HCEC 1CT (cell line): ENCODE results near the gene ABHD5.
A peak's percentile ranks its signal among the peaks of the same experiment; 100 is the strongest.
"Not testable (repeated sequence)": the region's sequence is repeated elsewhere in the genome, so short reads cannot be mapped to it uniquely, and the experiment has no call there.

Experiments
- DNase-seq: peaks from one replicate; pipeline ENCODE4 v3.0.0-alpha.2; 2017

ABHD5 gene

DNA sequence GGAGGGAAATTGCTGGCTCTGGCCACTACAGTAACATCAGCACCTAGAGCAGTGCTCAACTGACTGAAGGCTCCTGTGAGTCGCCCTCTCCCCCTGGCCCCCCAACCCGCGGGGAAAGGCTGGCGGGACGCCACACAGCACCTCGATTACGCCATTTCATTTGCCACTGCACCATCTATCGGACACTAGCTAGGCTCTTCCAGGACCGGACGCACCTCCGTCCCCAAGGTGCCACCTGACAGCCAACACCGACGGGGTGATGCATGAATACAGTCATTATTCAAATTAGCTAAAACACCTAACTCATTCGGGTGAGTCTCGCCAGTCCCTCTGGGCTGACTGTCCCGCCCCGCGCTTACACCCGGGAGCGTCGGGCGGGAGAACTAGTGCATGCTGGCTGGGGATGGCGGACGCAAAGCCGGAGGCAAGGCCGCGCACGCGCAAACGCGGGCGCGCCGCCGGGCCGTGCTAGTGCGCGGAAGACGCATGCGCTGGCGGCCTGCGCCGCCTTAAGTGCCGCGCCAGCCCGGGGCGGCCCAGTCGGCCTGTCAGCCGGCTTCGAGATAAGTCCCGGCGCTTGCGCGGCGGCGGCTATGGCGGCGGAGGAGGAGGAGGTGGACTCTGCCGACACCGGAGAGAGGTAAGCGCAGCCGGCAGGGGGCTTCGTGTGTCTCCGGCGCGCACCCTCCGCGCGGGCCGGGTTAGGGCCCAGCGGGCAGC is at the start of gene ABHD5:
Gene ABHD5, plus strand, starts transcription at position 539 of the 720 bp plus-strand sequence. Its CDS starts 55 bp downstream, at position 594.
- peak; percentile 93 for DNase-seq

DNA sequence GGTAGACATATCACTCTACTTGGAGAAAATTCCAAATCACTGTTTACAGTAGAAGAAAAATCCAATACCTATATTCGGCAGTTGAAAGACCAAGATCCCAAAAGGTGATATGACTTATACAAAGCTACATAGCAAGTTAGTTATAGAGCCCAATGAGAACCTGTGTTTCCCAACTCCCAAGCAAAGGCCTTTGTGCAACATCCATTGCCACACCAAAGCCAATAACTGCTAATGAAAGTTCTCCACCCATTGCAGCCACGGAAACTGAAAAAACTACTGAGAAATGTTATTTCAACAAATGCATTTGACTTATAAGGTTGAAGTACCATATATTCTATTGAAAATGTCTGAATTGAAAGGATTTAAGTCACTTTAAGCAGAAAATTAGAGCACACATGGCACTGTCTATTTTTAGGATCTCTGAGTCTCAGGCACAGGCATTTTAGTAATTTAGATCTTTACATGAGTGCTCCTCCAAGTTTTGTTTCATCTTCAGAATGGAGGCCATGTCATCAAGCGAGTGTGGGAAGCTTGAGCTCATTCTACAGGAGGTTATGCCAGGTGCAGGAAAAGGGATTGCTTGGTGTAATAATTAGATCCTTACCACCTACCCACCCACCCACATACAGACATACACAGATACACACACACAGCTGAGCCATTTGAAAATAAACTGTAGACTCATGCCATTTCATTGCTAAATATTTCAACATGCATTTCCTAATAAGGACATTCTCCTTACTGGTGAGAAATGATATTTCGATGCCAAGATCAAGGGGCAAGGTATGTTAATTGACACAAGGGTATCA is 49.2 kb upstream of the ABHD5 start:
- DNase-seq: peak; percentile 54

- no peak for DNase-seq
Measured at GRCh38 chr3:43644443-43644842, 46.3 kb upstream of the ABHD5 start.

DNA sequence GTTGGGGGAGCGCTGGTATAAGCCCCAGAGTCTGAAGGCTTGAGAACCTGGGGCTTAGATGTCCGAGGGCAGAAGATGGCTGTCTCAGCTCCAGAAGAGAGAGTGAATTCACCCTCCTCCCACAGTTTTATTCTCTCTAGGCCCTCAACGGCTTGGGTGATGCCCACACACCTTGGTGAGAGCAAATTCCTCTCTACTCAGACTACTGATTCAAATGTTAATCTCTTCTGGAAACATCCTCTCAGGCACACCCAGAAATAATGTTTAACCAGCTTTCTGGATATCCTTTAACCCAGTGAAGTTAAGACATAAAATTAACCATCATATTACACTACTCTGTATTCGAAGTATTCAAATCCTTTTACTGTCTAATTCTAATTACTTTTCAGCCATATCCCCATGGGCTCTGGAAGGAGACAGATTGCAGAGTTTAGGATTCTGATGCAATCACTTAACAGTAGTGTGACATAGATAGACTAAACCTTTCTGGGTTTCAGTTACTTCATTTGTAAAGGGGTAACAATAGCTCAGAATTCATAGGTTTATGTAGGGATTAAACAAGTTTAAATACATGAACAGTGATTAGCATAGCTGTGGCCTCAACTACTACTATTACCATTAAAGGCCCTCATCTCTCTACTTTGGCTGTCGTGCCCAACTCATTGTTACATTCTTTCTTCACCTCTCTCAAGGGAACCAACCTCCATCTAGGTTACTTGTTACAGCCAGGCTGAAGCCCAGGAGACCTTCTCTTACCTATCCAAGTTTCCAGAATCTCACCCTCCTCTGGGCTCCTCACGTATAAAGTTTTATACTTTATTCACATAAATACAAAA is 43.2 kb upstream of the ABHD5 start:
- DNase-seq: no peak

DNA sequence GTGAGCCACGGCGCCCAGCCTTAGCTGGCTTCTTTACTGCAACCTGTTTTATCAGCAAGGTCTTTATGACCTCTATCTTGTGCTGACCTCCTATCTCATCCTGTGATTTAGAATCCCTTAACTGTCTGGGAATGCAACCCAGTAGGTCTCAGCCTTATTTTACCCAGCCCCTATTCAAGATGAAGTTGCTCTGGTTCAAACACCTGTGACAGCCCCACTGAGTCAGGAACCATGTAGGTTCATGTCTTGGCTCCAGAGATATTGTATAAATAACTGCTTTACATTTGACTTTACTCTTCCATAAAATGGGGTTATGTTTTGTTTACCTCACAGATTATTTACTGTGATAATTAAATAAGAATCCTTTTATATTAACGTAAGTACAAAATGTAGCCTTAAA is 41.8 kb upstream of the ABHD5 start:
- no peak for DNase-seq

- no peak for DNase-seq
Measured at GRCh38 chr3:43649365-43649968, 41.3 kb upstream of the ABHD5 start.

- DNase-seq: no peak
Measured at GRCh38 chr3:43650345-43650744, 40.4 kb upstream of the ABHD5 start.

DNA sequence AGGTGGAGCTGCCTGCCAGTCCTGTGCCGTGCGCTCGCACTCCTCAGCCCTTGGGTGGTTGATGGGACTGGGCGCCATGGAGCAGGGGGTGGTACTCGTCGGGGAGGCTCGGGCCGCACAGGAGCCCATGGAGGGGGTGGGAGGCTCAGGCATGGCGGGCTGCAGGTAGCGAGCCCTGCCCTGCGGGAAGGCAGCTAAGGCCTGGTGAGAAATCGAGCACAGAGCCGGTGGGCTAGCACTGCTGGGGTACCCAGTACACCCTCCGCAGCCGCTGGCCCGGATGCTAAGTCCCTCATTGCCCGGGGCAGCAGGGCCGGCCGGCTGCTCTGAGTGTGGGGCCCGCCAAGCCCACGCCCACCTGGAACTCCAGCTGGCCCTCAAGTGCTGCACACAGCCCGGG is 34.3 kb upstream of the ABHD5 start:
- DNase-seq: not testable (repeated sequence)

DNA sequence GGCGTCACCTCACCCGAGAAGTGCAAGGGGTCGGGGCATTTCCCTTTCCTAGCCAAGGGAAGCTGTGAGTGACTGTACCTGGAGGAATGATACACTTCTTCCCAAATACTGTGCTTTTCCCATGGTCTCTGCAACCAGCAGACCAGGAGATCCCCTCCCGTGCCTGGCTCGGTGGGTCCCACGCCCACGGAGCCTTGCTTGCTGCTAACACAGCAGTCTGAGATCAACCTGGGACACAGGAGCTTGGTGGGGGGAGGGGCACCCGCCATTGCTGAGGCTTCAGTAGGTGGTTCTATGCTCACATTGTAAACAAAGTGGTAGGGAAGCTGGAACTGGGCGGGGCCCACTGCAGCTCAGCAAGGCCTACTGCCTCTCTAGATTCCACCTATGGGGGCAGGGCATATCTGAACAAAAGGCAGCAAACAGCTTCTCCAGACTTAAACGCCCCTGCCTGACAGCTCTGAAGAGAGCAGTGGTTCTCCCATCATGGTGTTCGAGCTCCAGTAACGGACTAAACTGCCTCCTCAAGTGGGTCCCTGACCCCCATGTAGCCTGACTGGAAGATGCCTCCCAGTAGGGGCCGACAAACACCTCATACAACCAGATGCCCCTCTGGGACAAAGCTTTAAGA is 31.4 kb upstream of the ABHD5 start:
- no peak for DNase-seq

DNA sequence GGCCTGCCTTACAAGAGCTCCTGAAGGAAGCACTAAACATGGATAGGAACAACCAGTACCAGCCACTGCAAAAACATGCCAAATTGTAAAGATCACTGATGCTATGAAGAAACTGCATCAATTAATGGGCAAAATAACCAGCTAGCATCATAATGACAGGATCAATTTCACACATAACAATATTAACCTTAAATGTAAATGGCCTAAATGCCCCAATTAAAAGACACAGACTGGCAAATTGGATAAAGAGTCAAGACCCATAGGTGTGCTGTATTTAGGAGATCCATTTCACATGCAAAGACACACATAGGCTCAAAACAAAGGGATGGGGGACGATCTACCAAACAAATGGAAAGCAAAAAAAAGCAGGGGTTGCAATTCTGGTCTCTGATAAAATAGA is 29.4 kb upstream of the ABHD5 start:
- not testable (repeated sequence) for DNase-seq

- DNase-seq: not testable (repeated sequence)
Measured at GRCh38 chr3:43665011-43665410, 25.7 kb upstream of the ABHD5 start.

DNA sequence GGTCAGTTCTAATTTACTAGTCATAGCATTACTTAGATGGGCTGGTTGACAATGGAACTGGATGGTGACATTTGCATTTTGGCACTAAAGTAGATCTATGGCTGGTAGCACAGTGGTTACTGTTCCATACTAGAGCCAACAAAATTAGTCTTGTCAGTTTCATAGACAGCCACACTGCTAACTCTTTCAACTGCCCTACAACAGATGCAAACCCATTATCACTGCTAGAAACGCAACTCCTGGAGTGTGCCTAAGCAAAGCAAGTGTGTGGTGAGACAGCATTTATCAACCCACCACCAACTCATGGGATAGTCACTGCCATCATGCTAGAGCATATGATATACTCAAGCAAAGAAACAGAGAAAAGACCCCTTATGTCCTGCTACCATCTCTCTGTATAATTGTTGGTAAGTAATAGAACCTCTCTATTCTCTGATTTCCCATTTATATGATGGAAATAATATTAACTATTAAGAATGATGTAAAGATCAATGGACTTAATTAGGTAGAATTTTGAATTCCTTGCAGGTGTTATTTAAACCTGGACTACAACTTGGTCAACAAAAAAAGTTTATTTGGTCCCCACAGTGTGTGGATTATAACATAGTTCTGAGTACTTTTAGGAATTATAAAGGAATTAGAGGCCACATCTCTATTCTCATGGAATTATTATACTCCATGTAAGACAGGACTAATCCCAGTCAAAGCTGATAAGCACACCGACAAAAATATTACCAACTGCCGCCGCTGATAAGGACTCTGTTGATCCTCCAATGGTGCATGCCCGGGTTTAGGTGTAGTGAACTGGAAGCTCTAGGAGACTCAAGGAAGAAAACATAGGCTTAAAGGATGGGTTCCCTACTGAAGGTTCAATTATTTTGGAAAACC is 19.9 kb upstream of the ABHD5 start:
- no peak for DNase-seq

DNA sequence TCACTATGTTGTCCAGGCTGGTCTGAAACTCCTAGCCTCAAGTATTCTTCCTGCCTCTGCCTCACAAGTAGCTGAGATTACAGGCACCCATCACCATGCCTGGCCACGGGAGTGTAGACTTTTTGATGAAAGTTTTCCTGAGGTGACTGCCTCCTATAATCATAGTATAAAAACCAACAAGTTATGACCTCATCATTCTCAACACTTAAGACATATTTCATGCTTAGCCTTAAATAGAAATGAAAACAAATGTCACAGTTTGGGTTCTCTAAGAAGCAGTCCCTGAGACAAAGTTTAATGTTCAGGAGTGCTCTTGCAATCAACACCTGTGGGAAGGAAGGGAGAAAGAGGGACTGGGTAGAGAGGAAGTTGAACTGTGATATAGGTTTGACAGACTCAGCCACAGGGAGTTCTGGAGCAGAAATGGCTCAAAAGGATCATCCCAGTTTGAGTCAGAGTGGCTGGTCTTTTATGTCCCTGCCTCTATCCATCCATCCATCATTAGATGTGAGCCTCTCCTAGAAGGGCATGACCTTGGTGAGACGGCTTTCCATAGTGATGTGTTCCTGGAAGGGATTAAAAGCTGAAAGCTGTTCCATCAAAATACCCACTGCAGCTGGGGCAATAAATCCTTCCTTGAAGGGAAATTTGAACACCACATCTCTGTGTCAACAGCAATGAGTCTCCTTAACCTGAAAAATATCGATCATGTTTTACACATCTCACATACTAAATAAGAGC is 16.2 kb upstream of the ABHD5 start:
- no peak for DNase-seq

DNA sequence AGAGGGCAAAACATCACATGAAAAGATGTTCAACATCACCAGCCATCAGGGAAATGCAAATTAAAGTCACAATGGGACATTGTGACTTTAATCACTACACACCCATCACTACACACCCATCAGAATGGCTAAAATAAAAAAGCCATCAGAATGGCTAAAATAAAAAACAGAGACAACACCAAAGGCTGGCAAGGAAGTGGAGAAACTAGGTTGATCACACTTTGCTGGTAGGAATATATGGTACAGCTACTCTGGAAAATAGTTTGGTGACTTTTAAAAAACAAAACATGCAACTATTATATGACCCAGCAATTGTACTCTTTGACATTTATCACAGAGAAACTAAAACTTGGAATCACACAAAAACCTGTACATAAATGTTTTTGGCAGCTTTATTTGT is 15.1 kb upstream of the ABHD5 start:
- DNase-seq: no peak

- DNase-seq: no peak
Measured at GRCh38 chr3:43676441-43676840, 14.3 kb upstream of the ABHD5 start.

GRCh38 chr3:43678375-43678774 is 12.4 kb upstream of the ABHD5 start:
- not testable (repeated sequence) for DNase-seq

DNA sequence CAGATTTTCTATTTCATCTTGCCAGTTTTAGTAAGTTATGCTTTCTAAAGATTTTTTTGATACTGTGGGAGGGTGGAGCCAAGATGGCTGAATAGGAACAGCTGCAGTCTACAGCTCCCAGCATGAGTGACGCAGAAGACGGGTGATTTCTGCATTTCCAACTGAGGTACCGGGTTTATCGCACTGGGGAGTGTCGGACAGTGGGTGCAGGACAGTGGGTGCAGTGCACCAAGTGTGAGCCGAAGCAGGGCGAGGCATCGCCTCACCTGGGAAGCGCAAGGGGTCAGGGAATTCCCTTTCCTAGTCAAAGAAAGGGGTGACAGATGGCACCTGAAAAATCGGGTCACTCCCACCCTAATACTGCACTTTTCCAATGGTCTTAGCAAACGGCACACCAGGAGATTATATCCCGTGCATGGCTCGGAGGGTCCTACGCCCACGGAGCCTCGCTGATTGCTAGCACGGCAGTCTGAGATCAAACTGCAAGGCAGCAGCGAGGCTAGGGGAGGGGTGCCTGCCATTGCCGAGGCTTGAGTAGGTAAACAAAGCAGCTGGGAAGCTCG is 11.8 kb upstream of the ABHD5 start:
- DNase-seq: not testable (repeated sequence)

DNA sequence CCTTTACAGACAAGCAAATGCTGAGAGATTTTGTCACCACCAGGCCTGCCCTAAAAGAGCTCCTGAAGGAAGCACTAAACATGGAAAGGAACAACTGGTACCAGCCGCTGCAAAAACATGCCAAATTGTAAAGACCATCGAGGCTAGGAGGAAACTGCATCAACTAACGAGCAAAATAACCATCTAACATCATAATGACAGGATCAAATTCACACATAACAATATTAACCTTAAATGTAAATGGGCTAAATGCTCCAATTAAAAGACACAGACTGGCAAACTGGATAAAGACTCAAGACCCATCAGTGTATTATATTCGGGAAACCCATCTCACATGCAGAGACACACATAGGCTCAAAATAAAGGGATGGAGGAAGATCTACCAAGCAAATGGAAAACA is 9.9 kb upstream of the ABHD5 start:
- DNase-seq: not testable (repeated sequence)

DNA sequence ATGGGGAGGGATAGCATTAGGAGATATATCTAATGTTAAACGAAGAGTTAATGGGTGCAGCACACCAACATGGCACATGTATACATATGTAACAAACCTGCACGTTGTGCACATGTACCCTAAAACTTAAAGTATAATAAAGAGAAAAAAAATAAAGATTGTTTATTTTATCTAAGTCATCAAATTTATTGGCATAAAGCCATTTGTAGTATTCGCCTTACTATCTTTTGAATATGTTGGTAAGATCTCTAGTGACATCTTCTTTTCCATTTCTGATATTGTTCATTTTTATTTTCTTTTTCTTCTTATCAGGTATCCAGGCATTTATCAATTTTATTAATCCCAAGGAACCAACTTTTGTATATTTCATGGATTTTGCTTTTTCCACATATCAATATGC is 5.8 kb upstream of the ABHD5 start:
- DNase-seq: no peak

- no peak for DNase-seq
Measured at GRCh38 chr3:43685921-43686320, 4.8 kb upstream of the ABHD5 start.
